ENCODE data around the gene NUP153.

The NUP153 gene

DNA sequence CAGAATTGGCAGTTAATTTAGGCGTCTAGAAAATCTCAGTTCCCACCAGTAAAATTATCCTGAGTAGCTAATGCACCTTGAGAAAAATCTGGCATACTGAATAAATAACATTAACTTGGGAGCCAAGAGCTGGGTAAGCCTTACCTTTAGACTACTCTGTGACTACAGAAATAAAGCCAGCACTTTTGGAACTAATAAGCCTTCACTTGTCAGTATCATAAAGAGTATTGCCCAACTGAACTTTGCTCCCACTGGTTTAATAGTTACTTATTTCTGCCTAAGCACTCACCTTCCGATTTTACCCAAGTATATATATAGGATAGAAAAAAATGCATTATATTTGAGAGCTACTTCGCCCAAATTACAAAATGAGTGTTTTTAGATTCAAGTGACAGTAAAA, 95.9 kb downstream of the NUP153 start:
- Histone ChIP-seq H3K27ac (ENCODE audit: low read length, poor library complexity, severe bottlenecking) (no peak overlapping the region), H3K14ac (ENCODE audit: low read length in 2 of 2) (no peak overlapping the region), H4K8ac (ENCODE audit: low read length) (no peak overlapping the region), H3K9ac (ENCODE audit: low read length) (no peak overlapping the region), H2AK5ac (ENCODE audit: low read length, severe bottlenecking) (no peak overlapping the region), H2BK15ac (ENCODE audit: low read depth, poor library complexity, severe bottlenecking) (no peak overlapping the region), H3K9me3 (ENCODE audit: control insufficient read depth, low read length) (no peaks in the 10 kb centered on the region), H3K4me1 (ENCODE audit: control insufficient read depth, insufficient read depth, low read depth, low read length) (no peaks in the 10 kb centered on the region), H2BK120ac (ENCODE audit: low read depth, low read length) (no peak overlapping the region), H2BK5ac (ENCODE audit: low read depth, low read length, poor library complexity, severe bottlenecking) (no peak overlapping the region), H3K4me3 (ENCODE audit: insufficient read depth in 1 of 2, low read depth in 1 of 2, low read length in 2 of 2) (no peak overlapping the region), H3K79me1 (replicated peaks; ENCODE audit: low read length, poor library complexity, severe bottlenecking) (peaks cover 3% of the 10 kb centered on the region), H3K4me2 (ENCODE audit: low read length, poor library complexity, severe bottlenecking) (no peak overlapping the region), H2BK12ac (ENCODE audit: low read length in 2 of 2) (no peak overlapping the region), H3K36me3 (ENCODE audit: control insufficient read depth in 1 of 2, insufficient read depth in 2 of 2, low read depth in 1 of 2, low read length in 2 of 2) (peaks cover 3 to 69% of the 10 kb centered on the region in 2 experiments), H3K18ac (ENCODE audit: low read depth in 1 of 2, low read length in 2 of 2) (no peak overlapping the region), H3K27me3 (ENCODE audit: control insufficient read depth in 1 of 2, insufficient read depth in 1 of 2, low read length in 2 of 2) (no peaks in the 10 kb centered on the region), H2AFZ (ENCODE audit: low read depth, low read length) (no peak overlapping the region), H4K91ac (ENCODE audit: low read length) (no peak overlapping the region), H3K23ac (ENCODE audit: low read length in 2 of 2) (no peak overlapping the region), H3K4ac (ENCODE audit: low read depth in 1 of 2, low read length in 2 of 2) (no peak overlapping the region)
- no peak for DNase-seq
- whole genome bisulfite sequencing: 99% methylated on average over 2 of the region's 3 CpGs

- H3K4me2 ChIP-seq (ENCODE audit: low read length, poor library complexity, severe bottlenecking): no peak overlapping the region
- peaks cover 5% of the 10 kb centered on the region for H3K4me1 ChIP-seq (ENCODE audit: control insufficient read depth, insufficient read depth, low read depth, low read length)
- H3K23ac ChIP-seq (ENCODE audit: low read length in 2 of 2): peak overlapping the region in 1 of 2 experiments; percentile 23
- no peaks in the 10 kb centered on the region for H3K9me3 ChIP-seq (ENCODE audit: control insufficient read depth, low read length)
- H2BK120ac ChIP-seq (ENCODE audit: low read depth, low read length): no peak overlapping the region
- H2BK15ac ChIP-seq (ENCODE audit: low read depth, poor library complexity, severe bottlenecking): no peak overlapping the region
- WGBS: 98% methylated on average over 4 of the region's 4 CpGs
- no peak overlapping the region for H3K9ac ChIP-seq (ENCODE audit: low read length)
- no peak overlapping the region for H3K14ac ChIP-seq (ENCODE audit: low read length in 2 of 2)
- no peaks in the 10 kb centered on the region for H3K27me3 ChIP-seq (ENCODE audit: control insufficient read depth in 1 of 2, insufficient read depth in 1 of 2, low read length in 2 of 2)
- no peak overlapping the region for H4K8ac ChIP-seq (ENCODE audit: low read length)
- H3K4ac ChIP-seq (ENCODE audit: low read depth in 1 of 2, low read length in 2 of 2): no peak overlapping the region
- peaks cover 3 to 67% of the 10 kb centered on the region in 2 experiments for H3K36me3 ChIP-seq (ENCODE audit: control insufficient read depth in 1 of 2, insufficient read depth in 2 of 2, low read depth in 1 of 2, low read length in 2 of 2)
- H3K18ac ChIP-seq (ENCODE audit: low read depth in 1 of 2, low read length in 2 of 2): no peak overlapping the region
- H3K79me1 ChIP-seq (replicated peaks; ENCODE audit: low read length, poor library complexity, severe bottlenecking): peaks cover 6% of the 10 kb centered on the region
- DNase-seq: no peak
- H2AK5ac ChIP-seq (ENCODE audit: low read length, severe bottlenecking): no peak overlapping the region
- H2BK5ac ChIP-seq (ENCODE audit: low read depth, low read length, poor library complexity, severe bottlenecking): no peak overlapping the region
- H2AFZ ChIP-seq (ENCODE audit: low read depth, low read length): no peak overlapping the region
- H2BK12ac ChIP-seq (ENCODE audit: low read length in 2 of 2): no peak overlapping the region
- H4K91ac ChIP-seq (ENCODE audit: low read length): no peak overlapping the region
- H3K4me3 ChIP-seq (ENCODE audit: insufficient read depth in 1 of 2, low read depth in 1 of 2, low read length in 2 of 2): no peak overlapping the region
- no peak overlapping the region for H3K27ac ChIP-seq (ENCODE audit: low read length, poor library complexity, severe bottlenecking)
Measured at GRCh38 chr6:17606606-17607005, 100.1 kb downstream of the NUP153 start.

- Histone ChIP-seq H2AFZ (ENCODE audit: low read depth, low read length) (no peak overlapping the region), H3K4me3 (ENCODE audit: insufficient read depth in 1 of 2, low read depth in 1 of 2, low read length in 2 of 2) (no peak overlapping the region), H3K18ac (ENCODE audit: low read depth in 1 of 2, low read length in 2 of 2) (no peak overlapping the region), H4K8ac (ENCODE audit: low read length) (no peak overlapping the region), H3K14ac (ENCODE audit: low read length in 2 of 2) (no peak overlapping the region), H2BK15ac (ENCODE audit: low read depth, poor library complexity, severe bottlenecking) (no peak overlapping the region), H4K91ac (ENCODE audit: low read length) (no peak overlapping the region), H3K4me2 (ENCODE audit: low read length, poor library complexity, severe bottlenecking) (no peak overlapping the region), H2AK5ac (ENCODE audit: low read length, severe bottlenecking) (no peak overlapping the region), H2BK5ac (ENCODE audit: low read depth, low read length, poor library complexity, severe bottlenecking) (no peak overlapping the region), H3K36me3 (ENCODE audit: control insufficient read depth in 1 of 2, insufficient read depth in 2 of 2, low read depth in 1 of 2, low read length in 2 of 2) (peaks cover 3 to 38% of the 10 kb centered on the region in 2 experiments), H2BK120ac (ENCODE audit: low read depth, low read length) (no peak overlapping the region), H3K9me3 (ENCODE audit: control insufficient read depth, low read length) (no peaks in the 10 kb centered on the region), H3K4me1 (ENCODE audit: control insufficient read depth, insufficient read depth, low read depth, low read length) (peaks cover 5% of the 10 kb centered on the region), H3K4ac (ENCODE audit: low read depth in 1 of 2, low read length in 2 of 2) (no peak overlapping the region), H3K79me1 (replicated peaks; ENCODE audit: low read length, poor library complexity, severe bottlenecking) (peaks cover 10% of the 10 kb centered on the region), H3K27me3 (ENCODE audit: control insufficient read depth in 1 of 2, insufficient read depth in 1 of 2, low read length in 2 of 2) (no peaks in the 10 kb centered on the region), H3K23ac (ENCODE audit: low read length in 2 of 2) (no peak overlapping the region), H2BK12ac (ENCODE audit: low read length in 2 of 2) (no peak overlapping the region), H3K27ac (ENCODE audit: low read length, poor library complexity, severe bottlenecking) (no peak overlapping the region), H3K9ac (ENCODE audit: low read length) (no peak overlapping the region)
- 80% methylated on average over 1 of the region's 1 CpG for WGBS
- no peak for DNase-seq
Measured at GRCh38 chr6:17602888-17603287, 103.8 kb downstream of the NUP153 start.

DNA sequence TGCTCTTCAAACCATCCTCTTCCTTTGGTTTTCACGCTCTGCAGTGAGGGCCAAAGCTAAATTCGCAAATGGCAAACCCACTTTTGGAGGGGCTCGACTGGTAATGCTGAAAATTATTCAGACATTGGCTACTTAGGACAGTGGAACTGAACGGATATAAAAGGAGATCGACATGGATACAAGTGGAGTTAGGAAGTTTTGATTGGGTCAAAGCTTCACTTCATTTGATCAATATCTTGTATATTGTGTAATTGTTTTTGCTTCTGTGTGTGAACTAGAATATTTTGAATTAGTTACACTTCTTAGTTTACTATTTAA, 105.4 kb downstream of the NUP153 start:
- 24% methylated on average over 5 of the region's 5 CpGs for WGBS
- no peaks in the 10 kb centered on the region for H3K9me3 ChIP-seq (ENCODE audit: control insufficient read depth, low read length)

More for the DNA sequence above, 105.4 kb downstream of the NUP153 start:
- Histone ChIP-seq H3K14ac (ENCODE audit: low read length in 2 of 2) (no peak overlapping the region), H2BK12ac (ENCODE audit: low read length in 2 of 2) (no peak overlapping the region), H3K9ac (ENCODE audit: low read length) (peak overlapping the region; percentile 94), H2AFZ (ENCODE audit: low read depth, low read length) (no peak overlapping the region), H2AK5ac (ENCODE audit: low read length, severe bottlenecking) (no peak overlapping the region), H3K79me1 (replicated peaks; ENCODE audit: low read length, poor library complexity, severe bottlenecking) (peaks cover 7% of the 10 kb centered on the region), H4K8ac (ENCODE audit: low read length) (no peak overlapping the region), H2BK15ac (ENCODE audit: low read depth, poor library complexity, severe bottlenecking) (no peak overlapping the region), H3K36me3 (ENCODE audit: control insufficient read depth in 1 of 2, insufficient read depth in 2 of 2, low read depth in 1 of 2, low read length in 2 of 2) (peaks cover 0 to 26% of the 10 kb centered on the region in 2 experiments), H3K23ac (ENCODE audit: low read length in 2 of 2) (no peak overlapping the region), H3K4ac (ENCODE audit: low read depth in 1 of 2, low read length in 2 of 2) (no peak overlapping the region), H2BK120ac (ENCODE audit: low read depth, low read length) (no peak overlapping the region), H3K18ac (ENCODE audit: low read depth in 1 of 2, low read length in 2 of 2) (no peak overlapping the region), H3K4me1 (ENCODE audit: control insufficient read depth, insufficient read depth, low read depth, low read length) (peaks cover 5% of the 10 kb centered on the region), H3K4me3 (ENCODE audit: insufficient read depth in 1 of 2, low read depth in 1 of 2, low read length in 2 of 2) (peak overlapping the region in 1 of 2 experiments; percentile 93), H4K91ac (ENCODE audit: low read length) (no peak overlapping the region), H3K27me3 (ENCODE audit: control insufficient read depth in 1 of 2, insufficient read depth in 1 of 2, low read length in 2 of 2) (no peaks in the 10 kb centered on the region), H2BK5ac (ENCODE audit: low read depth, low read length, poor library complexity, severe bottlenecking) (no peak overlapping the region), H3K27ac (ENCODE audit: low read length, poor library complexity, severe bottlenecking) (peak overlapping the region; percentile 4), H3K4me2 (ENCODE audit: low read length, poor library complexity, severe bottlenecking) (peak overlapping the region; percentile 95)
- no peak for DNase-seq

Measured in mesenchymal stem cell (in vitro differentiated cells and primary cell).